IPS DF 19.7 (cell line): ENCODE measurements around the gene GADD45B.
"Not testable (repeated sequence)": the region's sequence is repeated elsewhere in the genome, so short reads cannot be mapped to it uniquely, and the experiment has no call there.

Experiments used
- DNase-seq: peaks from one replicate; pipeline ENCODE4 v3.0.0-alpha.2; 2013; ENCODE audit warnings: low read depth, low spot score

GADD45B gene

GRCh38 chr19:2469102-2469914 lies 6.6 kb upstream of the GADD45B start:
- no peak for DNase-seq

GRCh38 chr19:2469915-2470200 lies 6.1 kb upstream of the GADD45B start:
- DNase-seq: not testable (repeated sequence)

- no peak for DNase-seq
Observed at GRCh38 chr19:2474232-2475017, 1.5 kb upstream of the GADD45B start.

GRCh38 chr19:2475018-2475701 lies 767 bp upstream of the GADD45B start:
- DNase-seq: no peak

- DNase-seq: no peak
Observed at GRCh38 chr19:2476451-2477140, 669 bp downstream of the GADD45B start.

- DNase-seq: no peak
Observed at GRCh38 chr19:2477141-2477710, 1.3 kb downstream of the GADD45B start.

- no peak for DNase-seq
Observed at GRCh38 chr19:2477732-2478191, 1.8 kb downstream of the GADD45B start.

GRCh38 chr19:2478278-2478755 lies 2.4 kb downstream of the GADD45B start:
- DNase-seq: no peak

- no peak for DNase-seq
Observed at GRCh38 chr19:2478756-2479555, 3.0 kb downstream of the GADD45B start.

GRCh38 chr19:2479556-2480194 lies 3.7 kb downstream of the GADD45B start:
- DNase-seq: no peak

- no peak for DNase-seq
Observed at GRCh38 chr19:2481466-2481865, 5.5 kb downstream of the GADD45B start.

GRCh38 chr19:2482354-2483038 lies 6.6 kb downstream of the GADD45B start:
- no peak for DNase-seq

- DNase-seq: no peak
Observed at GRCh38 chr19:2483084-2483483, 7.2 kb downstream of the GADD45B start.

GRCh38 chr19:2483484-2484151 lies 7.7 kb downstream of the GADD45B start:
- no peak for DNase-seq

- DNase-seq: no peak
Observed at GRCh38 chr19:2484178-2484937, 8.4 kb downstream of the GADD45B start.

- DNase-seq: no peak
Observed at GRCh38 chr19:2485428-2485827, 9.5 kb downstream of the GADD45B start.

GRCh38 chr19:2487090-2487489 lies 11.2 kb downstream of the GADD45B start:
- no peak for DNase-seq

GRCh38 chr19:2487842-2488241 lies 11.9 kb downstream of the GADD45B start:
- DNase-seq: no peak
